Glomerular endothelial cell (primary cell): ENCODE data around the gene RAD51C. TPM values are rescaled to one million over a fixed set of nuclear protein-coding genes. Genes with fewer than 3 reads are reported as not detected.

Experiments used
- total RNA-seq: library from RNA; depleted of rRNA; stranded (reverse); fragments of >200 nt; gene quantifications from 2 replicates; pipeline ENCODE4 v1.2.3, GENCODE V29; 2015

RAD51C gene
- total RNA-seq, 1 donor from 2014 or later: 34.7 TPM

Other genes with a start within 250 kb of the RAD51C start
- gene HSF5, start 204.2 kb upstream of the RAD51C start, total RNA-seq: not detected in 2 replicates
- 27.0 and 38.4 TPM in 2 replicates for gene MTMR4, start 178.0 kb upstream of the RAD51C start, total RNA-seq
- not detected in 2 replicates for gene TEX14, start 557 bp upstream of the RAD51C start, total RNA-seq
- gene PPM1E, start 63.3 kb downstream of the RAD51C start, total RNA-seq: 0.05 TPM in 1 of 2 replicates, not detected in the other